HepG2 (cell line): ENCODE results near the gene PADI2. TPM values are rescaled to one million over a fixed set of nuclear protein-coding genes. Genes with fewer than 3 reads are reported as not detected.

ENCODE experiments used
- ATAC-seq: fragments of 200-7000 bp; cut with Tn5 transposase; 3 replicates; pipeline ENCODE4 v1.9.1; 2020; ENCODE audit warnings: mild to moderate bottlenecking, moderate library complexity
- BruUV-seq: library from RNA; stranded (reverse); fragments of 400-500 nt; replicated peaks from 2 replicates; lab custom pipeline; 2021; lab: Mats Ljungman, UMichigan
- CTCF ChIA-PET: fragments of 300-600 bp; formaldehyde crosslinking; extraction: SDS; loops from one replicate; lab custom pipeline; 2021; ENCODE audit warnings: low total read pairs, inconsistent platforms, low intra/inter-chr PET ratio; lab: Yijun Ruan, JAX
- POLR2A ChIA-PET: fragments of 350-600 bp; sonication (Branson Sonifier 250); formaldehyde crosslinking; loops from one replicate; lab custom pipeline; 2020; ENCODE audit warnings: antibody characterized with exemption, inconsistent platforms; lab: Yijun Ruan, JAX
- DNase-seq: peaks from one replicate; pipeline ENCODE4 v3.0.0-alpha.2; 2015; ENCODE audit warnings: low spot score
- FAIRE-seq: peaks from 3 replicates; lab custom pipeline; 2011; peaks lifted over from hg19 to GRCh38; lab: Jason Lieb, UNC
- H2AFZ ChIP-seq: one replicate; pipeline ENCODE4 v1.6.1; 2011; ENCODE audit warnings: low read length, inconsistent platforms
- H3K27ac ChIP-seq: fragments of 300-600 bp; 3 replicates; pipeline ENCODE4 v1.8.0; 2011; ENCODE audit warnings: mixed run types, mild to moderate bottlenecking, mixed read lengths, low read length, inconsistent platforms; ENCODE audit not compliant: insufficient read depth; ENCODE audit errors: extremely low read length
- H3K27me3 ChIP-seq, 2 experiments: fragments of 200-600 bp in 1 of 2; 2 replicates in 1 of 2; 3 replicates in 1 of 2; pipeline versions ENCODE4 v1.6.0 to v1.8.0; 2011; ENCODE audit warnings: low read length in 2 of 2, mild to moderate bottlenecking in 2 of 2, moderate library complexity in 2 of 2, inconsistent platforms in 1 of 2; ENCODE audit not compliant: insufficient read depth in 2 of 2, control insufficient read depth in 1 of 2
- H3K36me3 ChIP-seq, 2 experiments: fragments of 200-600 bp in 1 of 2; replicated peaks in 1 of 2; 2 replicates in 1 of 2; 3 replicates in 1 of 2; pipeline versions ENCODE4 v1.5.1 to v1.8.0; 2011; ENCODE audit warnings: low read length in 2 of 2, inconsistent platforms in 1 of 2; ENCODE audit not compliant: insufficient read depth in 2 of 2, control insufficient read depth in 1 of 2
- H3K4me1 ChIP-seq: 2 replicates; pipeline ENCODE4 v1.5.1; 2012; ENCODE audit warnings: low read length, inconsistent platforms; ENCODE audit not compliant: insufficient read depth
- H3K4me2 ChIP-seq: 2 replicates; pipeline ENCODE4 v1.6.0; 2011; ENCODE audit warnings: low read depth, low read length, inconsistent platforms
- H3K4me3 ChIP-seq, 3 experiments: fragments of 200-600 bp in 1 of 3; sonication (generic), shearing (Covaris generic) in 1 of 3; replicated peaks in 1 of 3; 2 replicates each; pipeline ENCODE4 v1.5.1; 2011 to 2016; ENCODE audit warnings: low read length in 3 of 3, inconsistent platforms in 2 of 3, low read depth in 2 of 3, mild to moderate bottlenecking in 2 of 3, control low read depth in 1 of 3, mixed read lengths in 1 of 3; ENCODE audit not compliant: insufficient read depth in 1 of 3
- H3K79me2 ChIP-seq: one replicate; pipeline ENCODE4 v1.6.1; 2011; ENCODE audit warnings: low read length, inconsistent platforms; ENCODE audit not compliant: insufficient read depth
- H3K9ac ChIP-seq: 2 replicates; pipeline ENCODE4 v1.6.0; 2011; ENCODE audit warnings: mild to moderate bottlenecking, low read depth, low read length, inconsistent platforms; ENCODE audit not compliant: insufficient read depth
- H3K9me3 ChIP-seq: 2 replicates; pipeline ENCODE4 v1.5.1; 2012; ENCODE audit warnings: mild to moderate bottlenecking, low read length
- H4K20me1 ChIP-seq: 2 replicates; pipeline ENCODE4 v1.6.0; 2011; ENCODE audit warnings: inconsistent platforms, mild to moderate bottlenecking, low read length, moderate library complexity; ENCODE audit not compliant: insufficient read depth
- EP300 ChIP-seq, 3 experiments: sonication (generic) in 1 of 3; formaldehyde crosslinking in 1 of 3; IDR thresholded peaks; 2 replicates each; pipeline versions ENCODE4 v1.5.1 to v1.6.1; 2011 to 2020; ENCODE audit warnings: low read depth in 2 of 3, low read length in 2 of 3, borderline replicate concordance in 1 of 3, improper control_type of control experiment in 1 of 3, mild to moderate bottlenecking in 1 of 3, missing genetic modification reagents in 1 of 3, moderate library complexity in 1 of 3
- GATAD2A ChIP-seq: IDR thresholded peaks from 2 replicates; pipeline ENCODE4 v1.6.1; 2016
- MBNL3 ChIP-seq: fragments of 250-450 bp; sonication (Bioruptor Pico); conservative IDR thresholded peaks from 2 replicates; pipeline ENCODE4 v1.8.0; 2022; ENCODE audit warnings: mild to moderate bottlenecking, inconsistent platforms
- MYC ChIP-seq: sonication (generic); formaldehyde crosslinking; IDR thresholded peaks from 2 replicates; pipeline ENCODE4 v1.9.0; 2021; ENCODE audit warnings: missing genetic modification reagents, borderline replicate concordance
- NONO ChIP-seq, 2 experiments: fragments of 450-650 bp in 1 of 2; sonication (generic) in 1 of 2; formaldehyde crosslinking in 1 of 2; IDR thresholded peaks in 1 of 2; conservative IDR thresholded peaks in 1 of 2; 2 replicates each; pipeline versions ENCODE4 v1.6.1 to v1.8.0; 2017 to 2022; ENCODE audit warnings: mild to moderate bottlenecking in 1 of 2, missing genetic modification reagents in 1 of 2, moderate library complexity in 1 of 2
- PRDM4 ChIP-seq: sonication (generic); formaldehyde crosslinking; IDR thresholded peaks from 2 replicates; pipeline ENCODE4 v1.9.0; 2021; ENCODE audit warnings: missing genetic modification reagents, borderline replicate concordance
- RFXANK ChIP-seq: IDR thresholded peaks from 2 replicates; pipeline ENCODE4 v1.6.1; 2016
- RNF2 ChIP-seq: fragments of 450-650 bp; conservative IDR thresholded peaks from 2 replicates; pipeline ENCODE4 v1.6.1; 2016; ENCODE audit warnings: low read depth
- SALL2 ChIP-seq: sonication (generic); formaldehyde crosslinking; IDR thresholded peaks from 2 replicates; pipeline ENCODE4 v1.8.1; 2023; ENCODE audit warnings: mild to moderate bottlenecking, missing genetic modification reagents, inconsistent platforms
- ZNF230 ChIP-seq: sonication (generic); formaldehyde crosslinking; IDR thresholded peaks from 2 replicates; pipeline ENCODE4 v1.4.0; 2020; ENCODE audit warnings: mild to moderate bottlenecking, missing genetic modification reagents
- ZNF550 ChIP-seq: sonication (generic); formaldehyde crosslinking; IDR thresholded peaks from 2 replicates; pipeline ENCODE4 v1.4.0; 2020; ENCODE audit warnings: mild to moderate bottlenecking, missing genetic modification reagents, borderline replicate concordance
- ZNF749 ChIP-seq: sonication (generic); formaldehyde crosslinking; IDR thresholded peaks from 2 replicates; pipeline ENCODE4 v1.8.0; 2022; ENCODE audit warnings: mild to moderate bottlenecking, missing genetic modification reagents, moderate library complexity, borderline replicate concordance
- ZNF790 ChIP-seq: sonication (generic); formaldehyde crosslinking; IDR thresholded peaks from 2 replicates; pipeline ENCODE4 v1.8.0; 2022; ENCODE audit warnings: missing genetic modification reagents, mild to moderate bottlenecking, borderline replicate concordance
- WGBS: methylation state at CpG from one replicate; pipeline ENCODE4 v1.1.6; 2017; ENCODE audit warnings: low lambda C conversion rate; 5-methylcytosine and 5-hydroxymethylcytosine counted together
- in situ Hi-C: cut with HindIII; loops from 2 replicates; pipeline ENCODE4 v1.10.0; 2017; ENCODE audit warnings: low pct_unique_long_range_greater_than_20kb; ENCODE audit not compliant: extremely low pct_ligation_motif_present
- intact Hi-C: fragments of 100-400 bp; cut with micrococcal nuclease; formaldehyde crosslinking; loops from one replicate; pipeline ENCODE4 v1.10.0; 2022; ENCODE audit not compliant: unreplicated experiment
- polyA plus RNA-seq, 8 experiments: library from polyadenylated mRNA; depleted of rRNA in 3 of 8; stranded (reverse) in 7 of 8; unstranded in 1 of 8; fragments of >200 nt; fragmentation: Illumina TruSeq in 4 of 8; extraction: Trizol in 4 of 8; gene quantifications; 2 replicates each; pipeline versions ENCODE4 v1.2.1 to v1.2.3, GENCODE V29; 2011 to 2016; ENCODE audit warnings: low read depth in 4 of 8, missing spikeins in 1 of 8, mixed read lengths in 1 of 8; ENCODE audit not compliant: insufficient read depth in 1 of 8
- total RNA-seq, 5 experiments: library from RNA; depleted of rRNA; stranded (reverse); fragments of >200 nt; fragmentation: Illumina TruSeq; extraction: Trizol; gene quantifications; 2 replicates each; pipeline ENCODE4 v1.2.3, GENCODE V29; 2016; ENCODE audit warnings: low read depth in 1 of 5
- TF ChIP-seq, protein P1 (sequence below): sonication (generic); formaldehyde crosslinking; IDR thresholded peaks from 2 replicates; pipeline ENCODE4 v1.4.0; 2020; ENCODE audit warnings: mild to moderate bottlenecking, missing genetic modification reagents
- TF ChIP-seq, protein P2 (sequence below): sonication (generic); formaldehyde crosslinking; IDR thresholded peaks from 2 replicates; pipeline ENCODE4 v1.5.1; 2020; ENCODE audit warnings: missing genetic modification reagents, mild to moderate bottlenecking, borderline replicate concordance

PADI2 gene
- total and polyA plus RNA-seq, 2 of the 13 experiments (the other 11 are each of a cell fraction or from before 2014, with no cell fraction given), result not detected

DNA sequence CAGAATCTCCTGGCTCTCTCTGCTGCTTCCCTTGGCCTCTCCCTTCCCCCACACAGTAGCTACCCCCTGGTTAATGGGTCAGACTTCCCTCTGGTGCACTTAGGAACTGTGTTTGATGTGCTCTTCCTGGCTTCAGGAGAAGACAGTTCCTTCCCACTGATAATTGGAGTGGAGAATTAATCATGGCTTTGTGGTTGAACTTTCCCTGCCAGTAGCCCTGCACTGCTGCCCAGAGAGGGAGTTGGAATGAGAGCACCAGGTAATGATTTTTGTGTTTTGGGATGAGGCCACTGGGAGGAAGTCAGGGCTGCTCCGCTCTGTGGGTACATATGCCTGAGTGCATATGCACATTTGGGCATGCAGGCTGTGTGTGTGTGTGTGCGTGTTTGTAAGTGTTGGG lies 39.7 kb upstream of the PADI2 start:
- in situ Hi-C loops, result no loop called here
- no CpG with 5 or more reads among the region's 2 CpGs for WGBS

DNA sequence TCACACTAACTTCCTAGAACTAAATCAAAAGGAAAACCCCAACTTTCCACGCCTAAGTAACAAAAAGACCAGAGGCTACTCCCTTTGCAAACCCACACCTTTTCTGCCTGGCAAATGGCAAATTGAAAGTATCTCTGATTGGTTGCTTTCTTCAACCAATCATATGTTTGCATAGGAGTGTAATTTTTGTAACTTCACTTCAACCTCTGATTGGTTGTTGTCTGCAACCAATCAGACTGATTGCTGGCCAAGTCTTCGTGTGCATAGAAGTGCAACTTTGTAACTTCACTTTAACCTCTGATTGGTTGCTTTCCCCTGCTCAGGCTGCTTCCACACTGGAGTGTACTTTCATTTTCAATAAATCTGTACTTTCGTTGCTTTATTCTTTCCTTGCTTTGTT lies 36.9 kb upstream of the PADI2 start:
- Histone ChIP-seq H3K4me1 (no peaks in the 10 kb centered on the region), H4K20me1 (no peaks in the 10 kb centered on the region), H3K9me3 (peaks cover 17% of the 10 kb centered on the region), H2AFZ (no peak overlapping the region), H3K9ac (no peak overlapping the region), H3K79me2 (no peaks in the 10 kb centered on the region), H3K27me3 (no peaks in the 10 kb centered on the region), H3K4me3 (no peak overlapping the region), H3K27ac (no peak overlapping the region), H3K36me3 (no peaks in the 10 kb centered on the region), H3K4me2 (no peak overlapping the region)
- intact Hi-C loops (no loop called here), in situ Hi-C loops (no loop called here)
- no TSS peak for BruUV-seq
- ChIA-PET CTCF (no interaction called here), POLR2A (no interaction called here)
- ATAC-seq (no peak), FAIRE-seq (no peak), DNase-seq (no peak)
- 24% methylated on average over 3 of the region's 3 CpGs for WGBS
- TF ChIP-seq ZNF550 (CRISPR knock-in tag), result no peak
- TF ChIP-seq RFXANK (CRISPR knock-in tag), result no peak
- TF ChIP-seq NONO (IDR thresholded peaks at IDR 0.05), result no peak
- TF ChIP-seq NONO (CRISPR knock-in tag; conservative IDR thresholded peaks at IDR 0.05), result no peak
- no peak for TF ChIP-seq ZNF790 (CRISPR knock-in tag)
- TF ChIP-seq, protein P1, sequence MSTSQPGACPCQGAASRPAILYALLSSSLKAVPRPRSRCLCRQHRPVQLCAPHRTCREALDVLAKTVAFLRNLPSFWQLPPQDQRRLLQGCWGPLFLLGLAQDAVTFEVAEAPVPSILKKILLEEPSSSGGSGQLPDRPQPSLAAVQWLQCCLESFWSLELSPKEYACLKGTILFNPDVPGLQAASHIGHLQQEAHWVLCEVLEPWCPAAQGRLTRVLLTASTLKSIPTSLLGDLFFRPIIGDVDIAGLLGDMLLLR (CRISPR knock-in tag), result no peak
- TF ChIP-seq MBNL3 (CRISPR knock-in tag), result no peak
- TF ChIP-seq EP300 (IDR thresholded peaks at IDR 0.05; ENCODE audit: low read depth in 2 of 2, low read length in 2 of 2), result no peak
- TF ChIP-seq EP300 (CRISPR knock-in tag; IDR thresholded peaks at IDR 0.05; ENCODE audit: borderline replicate concordance), result no peak
- TF ChIP-seq GATAD2A (CRISPR knock-in tag), result no peak
- TF ChIP-seq, protein P2, sequence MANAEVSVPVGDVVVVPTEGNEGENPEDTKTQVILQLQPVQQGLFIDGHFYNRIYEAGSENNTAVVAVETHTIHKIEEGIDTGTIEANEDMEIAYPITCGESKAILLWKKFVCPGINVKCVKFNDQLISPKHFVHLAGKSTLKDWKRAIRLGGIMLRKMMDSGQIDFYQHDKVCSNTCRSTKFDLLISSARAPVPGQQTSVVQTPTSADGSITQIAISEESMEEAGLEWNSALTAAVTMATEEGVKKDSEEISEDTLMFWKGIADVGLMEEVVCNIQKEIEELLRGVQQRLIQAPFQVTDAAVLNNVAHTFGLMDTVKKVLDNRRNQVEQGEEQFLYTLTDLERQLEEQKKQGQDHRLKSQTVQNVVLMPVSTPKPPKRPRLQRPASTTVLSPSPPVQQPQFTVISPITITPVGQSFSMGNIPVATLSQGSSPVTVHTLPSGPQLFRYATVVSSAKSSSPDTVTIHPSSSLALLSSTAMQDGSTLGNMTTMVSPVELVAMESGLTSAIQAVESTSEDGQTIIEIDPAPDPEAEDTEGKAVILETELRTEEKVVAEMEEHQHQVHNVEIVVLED (CRISPR knock-in tag), result no peak
- TF ChIP-seq ZNF230, result no peak
- TF ChIP-seq ZNF749, result no peak
- no peak for TF ChIP-seq PRDM4 (CRISPR knock-in tag)

More for the DNA sequence above, 39.7 kb upstream of the PADI2 start:
- POLR2A ChIA-PET, result no interaction called here
- FAIRE-seq (no peak), ATAC-seq (no peak), DNase-seq (no peak)
- TF ChIP-seq MYC (no peak), SALL2 (CRISPR knock-in tag) (no peak), RNF2 (no peak)
- Histone ChIP-seq H3K36me3 (no peaks in the 10 kb centered on the region), H3K27ac (no peak overlapping the region), H3K4me3 (no peak overlapping the region), H2AFZ (no peak overlapping the region), H3K4me1 (no peaks in the 10 kb centered on the region), H3K9me3 (peaks cover 15% of the 10 kb centered on the region), H3K4me2 (no peak overlapping the region), H3K9ac (no peak overlapping the region), H3K27me3 (0 out of 5 replicates have a peak, but pooled peaks cover 2 to 8% of the 10 kb centered on the region in 2 experiments), H4K20me1 (no peaks in the 10 kb centered on the region), H3K79me2 (no peaks in the 10 kb centered on the region)
- BruUV-seq, result no TSS peak
- CTCF ChIA-PET, result no interaction called here
- intact Hi-C loops, result no loop called here
